GM23338 (cell line): ENCODE results near the gene TSPOAP1. TPM values are rescaled to one million over a fixed set of nuclear protein-coding genes. Genes with fewer than 3 reads are reported as not detected.
A peak's percentile ranks its signal among the peaks of the same experiment; 100 is the strongest.

Experiments
- ATAC-seq: fragments of 200-7000 bp; cut with Tn5 transposase; 3 replicates; pipeline ENCODE4 v1.9.1; 2020
- DNase-seq: peaks from one replicate; pipeline ENCODE4 v3.0.0-alpha.2; 2015; ENCODE audit warnings: low spot score
- H2AFZ ChIP-seq: fragments of 200-600 bp; sonication (generic); 2 replicates; pipeline ENCODE4 v1.8.0; 2016; ENCODE audit warnings: antibody characterized with exemption, mild to moderate bottlenecking, moderate library complexity
- H3F3A ChIP-seq: fragments of 200-600 bp; sonication (generic); replicated peaks from 2 replicates; pipeline ENCODE4 v1.8.0; 2017; ENCODE audit warnings: antibody characterized with exemption, mixed run types, low read depth
- H3K27ac ChIP-seq: fragments of 200-600 bp; sonication (generic); 2 replicates; pipeline ENCODE4 v1.6.1; 2016; ENCODE audit warnings: low read depth
- H3K27me3 ChIP-seq: fragments of 200-600 bp; sonication (generic); 2 replicates; pipeline ENCODE4 v1.8.0; 2016; ENCODE audit warnings: mild to moderate bottlenecking, mixed run types, moderate library complexity; ENCODE audit not compliant: insufficient read depth
- H3K36me3 ChIP-seq: fragments of 200-600 bp; sonication (generic); 2 replicates; pipeline ENCODE4 v1.8.0; 2016; ENCODE audit warnings: mild to moderate bottlenecking; ENCODE audit not compliant: insufficient read depth
- H3K4me1 ChIP-seq: fragments of 200-600 bp; sonication (generic); 2 replicates; pipeline ENCODE4 v1.8.0; 2016; ENCODE audit warnings: mild to moderate bottlenecking, moderate library complexity; ENCODE audit not compliant: insufficient read depth
- H3K4me2 ChIP-seq: fragments of 200-600 bp; sonication (generic); 2 replicates; pipeline ENCODE4 v1.7.1; 2017; ENCODE audit warnings: mixed run types
- H3K4me3 ChIP-seq: fragments of 200-600 bp; sonication (generic); 2 replicates; pipeline ENCODE4 v1.6.1; 2016; ENCODE audit warnings: mixed run types
- H3K79me2 ChIP-seq: fragments of 200-600 bp; sonication (generic); replicated peaks from 2 replicates; pipeline ENCODE4 v1.8.0; 2017; ENCODE audit warnings: mild to moderate bottlenecking; ENCODE audit not compliant: insufficient read depth
- H3K9me2 ChIP-seq: fragments of 200-600 bp; sonication (generic); 2 replicates; pipeline ENCODE4 v1.8.0; 2017; ENCODE audit not compliant: insufficient read depth
- H4K20me1 ChIP-seq: fragments of 200-600 bp; sonication (generic); replicated peaks from 2 replicates; pipeline ENCODE4 v1.8.0; 2017; ENCODE audit warnings: mild to moderate bottlenecking; ENCODE audit not compliant: insufficient read depth
- H3K27ac Mint-ChIP-seq: 2 replicates; pipeline ENCODE4 v1.8.0; 2020; ENCODE audit warnings: inconsistent platforms, mild to moderate bottlenecking, moderate library complexity, mixed read lengths
- H3K27me3 Mint-ChIP-seq: 3 replicates; pipeline ENCODE4 v1.8.0; 2022; ENCODE audit warnings: low read depth, mild to moderate bottlenecking, moderate library complexity, mixed read lengths, inconsistent platforms; ENCODE audit not compliant: insufficient read depth, poor library complexity
- H3K36me3 Mint-ChIP-seq: 3 replicates; pipeline ENCODE4 v1.8.0; 2021; ENCODE audit warnings: low read depth, mild to moderate bottlenecking, inconsistent platforms, moderate library complexity, mixed read lengths
- H3K4me1 Mint-ChIP-seq: 3 replicates; pipeline ENCODE4 v1.8.0; 2020; ENCODE audit warnings: mild to moderate bottlenecking, inconsistent platforms, mixed read lengths
- H3K4me3 Mint-ChIP-seq: 3 replicates; pipeline ENCODE4 v1.8.0; 2021; ENCODE audit warnings: moderate library complexity, mild to moderate bottlenecking, inconsistent platforms, mixed read lengths
- H3K9me3 Mint-ChIP-seq: 3 replicates; pipeline ENCODE4 v1.8.0; 2020; ENCODE audit warnings: moderate library complexity, mild to moderate bottlenecking, inconsistent platforms, mixed read lengths
- CTCF ChIP-seq, 2 experiments: fragments of 200-600 bp in 1 of 2; sonication (generic) in 1 of 2; conservative IDR thresholded peaks; 2 replicates each; pipeline versions ENCODE4 v1.5.1 to v1.6.1; 2016 to 2017; ENCODE audit warnings: antibody characterized with exemption in 2 of 2, low read depth in 2 of 2, mild to moderate bottlenecking in 2 of 2, moderate library complexity in 1 of 2
- ETS1 ChIP-seq: IDR thresholded peaks from 2 replicates; pipeline ENCODE4 v1.6.1; 2016; ENCODE audit warnings: antibody characterized with exemption
- JUNB ChIP-seq: IDR thresholded peaks from one replicate; pipeline ENCODE4 v1.6.1; 2016; ENCODE audit warnings: antibody characterized with exemption; ENCODE audit not compliant: unreplicated experiment
- POLR2AphosphoS5 ChIP-seq: IDR thresholded peaks from 2 replicates; pipeline ENCODE4 v1.6.1; 2016; ENCODE audit warnings: antibody characterized with exemption, low read depth
- ZNF462 ChIP-seq: fragments of 250-450 bp; sonication (Bioruptor Pico); IDR thresholded peaks from 2 replicates; pipeline ENCODE4 v1.5.0; 2020; ENCODE audit warnings: mild to moderate bottlenecking, moderate library complexity
- polyA plus RNA-seq: library from polyadenylated mRNA; unstranded; fragments of >200 nt; fragmentation: Nextera tagmentation; extraction: Ambion mirVana; gene quantifications from 2 replicates; pipeline ENCODE4 v1.2.1, GENCODE V29; 2016
- total RNA-seq: library from RNA; depleted of rRNA; stranded (reverse); fragments of >200 nt; shearing (Covaris generic); gene quantifications from 2 replicates; pipeline ENCODE4 v1.2.3, GENCODE V29; 2014

The TSPOAP1 gene
- total and polyA plus RNA-seq, 2 experiments from 2014 or later: 7.3 to 11.8 TPM

GRCh38 chr17:58338841-58339754, 10.5 kb upstream of the TSPOAP1 start:
- H3K4me3 ChIP-seq: peak overlapping the region; percentile 34; the same call in 1 of the 2 replicates
- no peaks in the 10 kb centered on the region for H3K79me2 ChIP-seq
- peak; percentile 69 for ATAC-seq
- no peaks in the 10 kb centered on the region for H3K9me2 ChIP-seq
- H2AFZ ChIP-seq: 0 out of 2 replicates have a peak overlapping the region, but pooled peaks have one; percentile 10
- DNase-seq: peak; percentile 74
- TF ChIP-seq CTCF (conservative IDR thresholded peaks at IDR 0.05; ENCODE audit: low read depth in 2 of 2): no peak
- TF ChIP-seq ZNF462 (CRISPR knock-in tag): no peak
- TF ChIP-seq POLR2AphosphoS5: peak; percentile 54
- peak; percentile 55 for TF ChIP-seq ETS1
- TF ChIP-seq JUNB: no peak
- peak overlapping the region; percentile 46 for H3K4me3 Mint-ChIP-seq
- H3K36me3 Mint-ChIP-seq: no peaks in the 10 kb centered on the region; the same call in 2 of the 3 replicates
- H4K20me1 ChIP-seq: no peaks in the 10 kb centered on the region
- H3K36me3 ChIP-seq: no peaks in the 10 kb centered on the region
- peak overlapping the region; percentile 82 for H3K27ac ChIP-seq
- peaks cover 25% of the 10 kb centered on the region for H3K4me1 ChIP-seq
- 0 out of 2 replicates have a peak, but pooled peaks cover 3% of the 10 kb centered on the region for H3F3A ChIP-seq
- H3K9me3 Mint-ChIP-seq: no peaks in the 10 kb centered on the region
- no peaks in the 10 kb centered on the region for H3K27me3 ChIP-seq
- peak overlapping the region; percentile 81 for H3K4me2 ChIP-seq
- peaks cover 45% of the 10 kb centered on the region for H3K4me1 Mint-ChIP-seq
- H3K27ac Mint-ChIP-seq: peak overlapping the region; percentile 93
- peaks cover 27% of the 10 kb centered on the region for H3K27me3 Mint-ChIP-seq
